ENCODE data around the gene SFMBT2.

SFMBT2 gene

GRCh38 chr10:7159517-7159916 is 251.3 kb downstream of the SFMBT2 start:
- TF ChIP-seq EGR1 (IDR thresholded peaks at IDR 0.05) (no peak), EP300 (IDR thresholded peaks at IDR 0.05; ENCODE audit: borderline replicate concordance) (no peak), MAX (IDR thresholded peaks at IDR 0.05) (no peak), TEAD4 (IDR thresholded peaks at IDR 0.05) (no peak), CREB1 (IDR thresholded peaks at IDR 0.05; ENCODE audit: low read depth) (no peak), TAF1 (IDR thresholded peaks at IDR 0.05; ENCODE audit: low read depth) (no peak), CEBPB (IDR thresholded peaks at IDR 0.05) (no peak), YY1 (IDR thresholded peaks at IDR 0.05; ENCODE audit: low read depth) (no peak), NFIC (IDR thresholded peaks at IDR 0.05) (no peak), USF1 (IDR thresholded peaks at IDR 0.05) (no peak), FOXM1 (IDR thresholded peaks at IDR 0.05; ENCODE audit: borderline replicate concordance, low read depth) (no peak), ZBTB7A (IDR thresholded peaks at IDR 0.05; ENCODE audit: low read depth) (no peak), RAD21 (IDR thresholded peaks at IDR 0.05; ENCODE audit: low read depth) (no peak), TCF12 (IDR thresholded peaks at IDR 0.05; ENCODE audit: low read depth) (no peak)
- TF ChIP-seq, protein P1, sequence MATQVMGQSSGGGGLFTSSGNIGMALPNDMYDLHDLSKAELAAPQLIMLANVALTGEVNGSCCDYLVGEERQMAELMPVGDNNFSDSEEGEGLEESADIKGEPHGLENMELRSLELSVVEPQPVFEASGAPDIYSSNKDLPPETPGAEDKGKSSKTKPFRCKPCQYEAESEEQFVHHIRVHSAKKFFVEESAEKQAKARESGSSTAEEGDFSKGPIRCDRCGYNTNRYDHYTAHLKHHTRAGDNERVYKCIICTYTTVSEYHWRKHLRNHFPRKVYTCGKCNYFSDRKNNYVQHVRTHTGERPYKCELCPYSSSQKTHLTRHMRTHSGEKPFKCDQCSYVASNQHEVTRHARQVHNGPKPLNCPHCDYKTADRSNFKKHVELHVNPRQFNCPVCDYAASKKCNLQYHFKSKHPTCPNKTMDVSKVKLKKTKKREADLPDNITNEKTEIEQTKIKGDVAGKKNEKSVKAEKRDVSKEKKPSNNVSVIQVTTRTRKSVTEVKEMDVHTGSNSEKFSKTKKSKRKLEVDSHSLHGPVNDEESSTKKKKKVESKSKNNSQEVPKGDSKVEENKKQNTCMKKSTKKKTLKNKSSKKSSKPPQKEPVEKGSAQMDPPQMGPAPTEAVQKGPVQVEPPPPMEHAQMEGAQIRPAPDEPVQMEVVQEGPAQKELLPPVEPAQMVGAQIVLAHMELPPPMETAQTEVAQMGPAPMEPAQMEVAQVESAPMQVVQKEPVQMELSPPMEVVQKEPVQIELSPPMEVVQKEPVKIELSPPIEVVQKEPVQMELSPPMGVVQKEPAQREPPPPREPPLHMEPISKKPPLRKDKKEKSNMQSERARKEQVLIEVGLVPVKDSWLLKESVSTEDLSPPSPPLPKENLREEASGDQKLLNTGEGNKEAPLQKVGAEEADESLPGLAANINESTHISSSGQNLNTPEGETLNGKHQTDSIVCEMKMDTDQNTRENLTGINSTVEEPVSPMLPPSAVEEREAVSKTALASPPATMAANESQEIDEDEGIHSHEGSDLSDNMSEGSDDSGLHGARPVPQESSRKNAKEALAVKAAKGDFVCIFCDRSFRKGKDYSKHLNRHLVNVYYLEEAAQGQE (IDR thresholded peaks at IDR 0.05; ENCODE audit: low read depth): no peak

- TF ChIP-seq, protein P1 (IDR thresholded peaks at IDR 0.05; ENCODE audit: low read depth): no peak
- TF ChIP-seq ZBTB7A (IDR thresholded peaks at IDR 0.05; ENCODE audit: low read depth): no peak
- TF ChIP-seq TEAD4 (IDR thresholded peaks at IDR 0.05): no peak
- no peak for TF ChIP-seq MAX (IDR thresholded peaks at IDR 0.05)
- TF ChIP-seq RAD21 (IDR thresholded peaks at IDR 0.05; ENCODE audit: low read depth): no peak
- TF ChIP-seq YY1 (IDR thresholded peaks at IDR 0.05; ENCODE audit: low read depth): no peak
- no peak for TF ChIP-seq EGR1 (IDR thresholded peaks at IDR 0.05)
- no peak for TF ChIP-seq USF1 (IDR thresholded peaks at IDR 0.05)
- no peak for TF ChIP-seq NFIC (IDR thresholded peaks at IDR 0.05)
- TF ChIP-seq EP300 (IDR thresholded peaks at IDR 0.05; ENCODE audit: borderline replicate concordance): no peak
- no peak for TF ChIP-seq TCF12 (IDR thresholded peaks at IDR 0.05; ENCODE audit: low read depth)
- no peak for TF ChIP-seq TAF1 (IDR thresholded peaks at IDR 0.05; ENCODE audit: low read depth)
Observed at GRCh38 chr10:7157091-7157490, 253.7 kb downstream of the SFMBT2 start.

- TF ChIP-seq EP300 (IDR thresholded peaks at IDR 0.05; ENCODE audit: borderline replicate concordance) (no peak), NFIC (IDR thresholded peaks at IDR 0.05) (no peak), USF1 (IDR thresholded peaks at IDR 0.05) (no peak), YY1 (IDR thresholded peaks at IDR 0.05; ENCODE audit: low read depth) (no peak), RAD21 (IDR thresholded peaks at IDR 0.05; ENCODE audit: low read depth) (no peak), TCF12 (IDR thresholded peaks at IDR 0.05; ENCODE audit: low read depth) (no peak), TAF1 (IDR thresholded peaks at IDR 0.05; ENCODE audit: low read depth) (no peak), TEAD4 (IDR thresholded peaks at IDR 0.05) (no peak), CEBPB (IDR thresholded peaks at IDR 0.05) (no peak), FOXM1 (IDR thresholded peaks at IDR 0.05; ENCODE audit: borderline replicate concordance, low read depth) (no peak), ZBTB7A (IDR thresholded peaks at IDR 0.05; ENCODE audit: low read depth) (no peak), EGR1 (IDR thresholded peaks at IDR 0.05) (no peak), MAX (IDR thresholded peaks at IDR 0.05) (no peak), CREB1 (IDR thresholded peaks at IDR 0.05; ENCODE audit: low read depth) (no peak)
- TF ChIP-seq, protein P1 (IDR thresholded peaks at IDR 0.05; ENCODE audit: low read depth): no peak
Observed at GRCh38 chr10:7153750-7154149, 257.1 kb downstream of the SFMBT2 start.

GRCh38 chr10:7152982-7153381 is 257.9 kb downstream of the SFMBT2 start:
- TF ChIP-seq FOXM1 (IDR thresholded peaks at IDR 0.05; ENCODE audit: borderline replicate concordance, low read depth): no peak
- no peak for TF ChIP-seq TEAD4 (IDR thresholded peaks at IDR 0.05)
- TF ChIP-seq, protein P1 (IDR thresholded peaks at IDR 0.05; ENCODE audit: low read depth): no peak
- TF ChIP-seq YY1 (IDR thresholded peaks at IDR 0.05; ENCODE audit: low read depth): no peak
- no peak for TF ChIP-seq CREB1 (IDR thresholded peaks at IDR 0.05; ENCODE audit: low read depth)
- TF ChIP-seq RAD21 (IDR thresholded peaks at IDR 0.05; ENCODE audit: low read depth): no peak
- TF ChIP-seq USF1 (IDR thresholded peaks at IDR 0.05): no peak

Measured in Ishikawa (cell line).